WTC11 (cell line): ENCODE data around the gene SNRPF.
"Not testable (repeated sequence)": the region's sequence is repeated elsewhere in the genome, so short reads cannot be mapped to it uniquely, and the experiment has no call there.

Experiments used
- ATF2 ChIP-seq: sonication (generic); formaldehyde crosslinking; IDR thresholded peaks from 2 replicates; pipeline ENCODE4 v1.8.1; 2022; ENCODE audit warnings: low read depth, missing genetic modification reagents, borderline replicate concordance
- ATF3 ChIP-seq: sonication (generic); formaldehyde crosslinking; conservative IDR thresholded peaks from 2 replicates; pipeline ENCODE4 v1.8.1; 2022; ENCODE audit warnings: mild to moderate bottlenecking, missing genetic modification reagents
- CREB1 ChIP-seq: sonication (generic); formaldehyde crosslinking; IDR thresholded peaks from 2 replicates; pipeline ENCODE4 v1.8.0; 2023; ENCODE audit warnings: mild to moderate bottlenecking, missing genetic modification reagents
- CTCF ChIP-seq: fragments of 200-600 bp; IDR thresholded peaks from 2 replicates; pipeline ENCODE4 v1.8.0; 2022; ENCODE audit warnings: antibody characterized with exemption
- E2F4 ChIP-seq: sonication (generic); formaldehyde crosslinking; IDR thresholded peaks from 2 replicates; pipeline ENCODE4 v1.8.1; 2022; ENCODE audit warnings: low read depth, mild to moderate bottlenecking, moderate library complexity, missing genetic modification reagents, borderline replicate concordance
- FOXK1 ChIP-seq: sonication (generic); formaldehyde crosslinking; IDR thresholded peaks from 2 replicates; pipeline ENCODE4 v1.8.0; 2022; ENCODE audit warnings: mild to moderate bottlenecking, moderate library complexity, missing genetic modification reagents
- FOXP4 ChIP-seq: sonication (generic); formaldehyde crosslinking; IDR thresholded peaks from 2 replicates; pipeline ENCODE4 v1.8.0; 2022; ENCODE audit warnings: mild to moderate bottlenecking, missing genetic modification reagents
- HMGA2 ChIP-seq: fragments of 250-450 bp; sonication (Bioruptor Pico); IDR thresholded peaks from 2 replicates; pipeline ENCODE4 v1.4.0; 2021; ENCODE audit warnings: mild to moderate bottlenecking, moderate library complexity
- MAX ChIP-seq: sonication (generic); formaldehyde crosslinking; IDR thresholded peaks from 2 replicates; pipeline ENCODE4 v1.8.0; 2022; ENCODE audit warnings: mild to moderate bottlenecking, missing genetic modification reagents
- NFYB ChIP-seq: sonication (generic); formaldehyde crosslinking; conservative IDR thresholded peaks from 2 replicates; pipeline ENCODE4 v1.8.0; 2022; ENCODE audit warnings: low read depth, missing genetic modification reagents
- TP53 ChIP-seq: sonication (generic); formaldehyde crosslinking; IDR thresholded peaks from 2 replicates; pipeline ENCODE4 v1.8.1; 2023; ENCODE audit warnings: mild to moderate bottlenecking, missing genetic modification reagents
- ZNF121 ChIP-seq: sonication (generic); formaldehyde crosslinking; IDR thresholded peaks from 2 replicates; pipeline ENCODE4 v1.8.0; 2023; ENCODE audit warnings: missing genetic modification reagents
- ZNF232 ChIP-seq: sonication (generic); formaldehyde crosslinking; IDR thresholded peaks from 2 replicates; pipeline ENCODE4 v1.8.0; 2022; ENCODE audit warnings: mild to moderate bottlenecking, missing genetic modification reagents

- not testable (repeated sequence) for TF ChIP-seq CTCF; MAX; NFYB; TP53 (CRISPR knock-in tag); HMGA2; ZNF121 (CRISPR knock-in tag); E2F4 (CRISPR knock-in tag); ZNF232 (CRISPR knock-in tag); FOXP4 (CRISPR knock-in tag); ATF3 (CRISPR knock-in tag); CREB1; ATF2 (CRISPR knock-in tag); FOXK1 (CRISPR knock-in tag)
These were observed 16.3 kb upstream of the SNRPF start for GRCh38 chr12:95842426-95842825.
